ENCODE measurements around the gene HOXC9.

GRCh38 chr12:54002278-54002914, 2.4 kb downstream of the HOXC9 start:
- TF ChIP-seq CTCF (IDR thresholded peaks at IDR 0.05) (no peak), EP300 (IDR thresholded peaks at IDR 0.05) (no peak)
